ENCODE results near the gene TMEM178B.

DNA sequence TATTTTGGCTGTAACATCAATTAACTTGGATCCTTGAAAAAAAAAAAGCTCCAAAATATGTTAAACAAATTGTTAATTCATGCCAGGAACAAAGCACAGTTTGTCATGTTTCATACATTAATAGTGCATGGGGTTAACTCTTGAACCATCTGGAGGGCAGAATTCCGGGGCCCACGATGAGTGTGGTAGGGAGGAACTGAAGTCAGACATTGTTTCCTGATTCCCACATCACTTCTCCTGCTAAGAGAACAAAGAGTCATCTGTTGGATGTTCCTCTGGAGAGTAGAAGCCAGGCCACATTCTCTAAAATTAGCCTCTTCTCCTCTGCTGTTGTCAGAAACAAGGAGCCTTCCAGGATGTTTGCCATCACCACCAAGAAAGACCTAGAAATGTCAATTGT lies 54.6 kb downstream of the TMEM178B start:
- TF ChIP-seq EZH2 (IDR thresholded peaks at IDR 0.05; ENCODE audit: borderline replicate concordance, insufficient read depth, low read length, poor library complexity, severe bottlenecking), result no peak
- TF ChIP-seq CTCF (IDR thresholded peaks at IDR 0.05; ENCODE audit: poor library complexity, severe bottlenecking), result no peak
- TF ChIP-seq RAD21 (conservative IDR thresholded peaks at IDR 0.05), result no peak
- no peak for TF ChIP-seq TAF1 (IDR thresholded peaks at IDR 0.05; ENCODE audit: low read depth)
- no peak for TF ChIP-seq MXI1 (conservative IDR thresholded peaks at IDR 0.05; ENCODE audit: poor library complexity, severe bottlenecking)
- no peak for TF ChIP-seq EP300 (conservative IDR thresholded peaks at IDR 0.05; ENCODE audit: poor library complexity, severe bottlenecking)
- no peak for TF ChIP-seq POLR2AphosphoS5 (IDR thresholded peaks at IDR 0.05)

Data from neural cell (in vitro differentiated cells).